CD4-positive, alpha-beta T cell treated with Interleukin-4 for 1 hour (primary cell): ENCODE results near the gene MRPL51.
"Not testable (repeated sequence)": the region's sequence is repeated elsewhere in the genome, so short reads cannot be mapped to it uniquely, and the experiment has no call there.

Experiments
- DNase-seq, 2 donors: peaks; one replicate each; pipeline ENCODE4 v3.0.0-alpha.2; 2020 to 2022

MRPL51 gene

DNA sequence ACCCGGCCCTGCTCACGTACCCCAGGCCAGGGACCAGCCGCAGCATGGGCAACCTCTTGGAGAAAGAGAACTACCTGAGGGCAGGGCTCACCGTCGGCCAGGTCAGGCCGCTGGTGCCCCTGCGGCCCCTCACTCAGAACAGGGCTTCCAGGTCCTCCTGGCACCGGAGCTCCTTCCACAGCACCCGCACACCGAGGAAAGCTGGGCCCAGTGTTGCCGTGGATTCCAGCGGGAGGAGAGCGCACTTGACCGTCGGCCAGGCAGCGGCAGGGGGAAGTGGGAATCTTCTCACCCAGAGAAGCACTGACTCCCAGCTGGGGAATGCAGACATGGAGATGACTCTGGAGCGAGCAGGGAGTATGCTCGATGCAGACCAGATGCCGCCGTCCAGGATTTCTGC, 14.6 kb downstream of the MRPL51 start:
- no peak for DNase-seq

DNA sequence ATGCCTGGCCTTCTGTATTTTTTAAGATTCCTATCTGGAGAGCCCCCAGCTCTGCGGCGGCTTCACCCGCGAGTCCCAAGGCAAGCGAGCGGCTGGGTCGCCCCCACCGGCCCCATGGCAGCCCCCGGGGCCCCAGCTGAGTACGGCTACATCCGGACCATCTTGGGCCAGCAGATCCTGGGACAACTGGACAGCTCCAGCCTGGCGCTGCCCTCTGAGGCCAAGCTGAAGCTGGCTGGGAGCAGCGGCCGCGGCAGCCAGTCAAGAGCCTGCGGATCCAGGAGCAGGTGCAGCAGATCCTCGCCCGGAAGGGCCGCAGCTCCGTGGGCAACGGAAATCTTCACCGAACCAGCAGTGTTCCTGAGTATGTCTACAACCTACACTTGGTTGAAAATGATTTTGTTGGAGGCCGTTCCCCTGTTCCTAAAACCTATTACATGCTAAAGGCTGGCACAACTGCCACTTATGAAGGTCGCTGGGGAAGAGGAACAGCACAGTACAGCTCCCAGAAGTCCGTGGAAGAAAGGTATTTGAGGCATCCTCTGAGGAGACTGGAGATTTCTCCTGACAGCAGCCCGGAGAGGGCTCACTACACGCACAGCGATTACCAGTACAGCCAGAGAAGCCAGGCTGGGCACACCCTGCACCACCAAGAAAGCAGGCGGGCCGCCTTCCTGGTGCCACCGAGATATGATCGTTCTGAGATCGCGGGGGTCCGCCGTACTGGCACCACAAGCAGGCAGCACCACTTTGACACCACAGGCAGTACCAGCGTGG, 15.3 kb downstream of the MRPL51 start:
- not testable (repeated sequence) for DNase-seq

DNA sequence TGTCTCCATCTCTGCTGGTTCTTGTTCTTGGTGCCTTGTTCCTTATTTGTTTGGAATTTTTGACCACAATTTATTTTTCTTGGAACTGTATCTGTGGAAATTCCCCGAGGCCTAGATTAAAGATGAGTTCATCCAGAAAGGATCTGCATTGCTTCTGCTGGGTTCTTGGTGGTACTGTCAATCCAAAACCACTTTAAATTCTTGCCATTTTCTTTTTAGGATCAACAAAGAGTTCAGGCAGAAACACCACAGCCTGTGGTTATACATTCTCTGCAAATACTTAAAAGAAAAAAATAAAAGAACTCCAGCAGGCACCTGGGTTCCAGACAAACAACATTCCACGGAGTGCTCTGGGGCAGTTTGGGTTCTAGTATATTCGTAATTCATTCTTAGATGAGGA, 16.6 kb downstream of the MRPL51 start:
- DNase-seq: no peak

DNA sequence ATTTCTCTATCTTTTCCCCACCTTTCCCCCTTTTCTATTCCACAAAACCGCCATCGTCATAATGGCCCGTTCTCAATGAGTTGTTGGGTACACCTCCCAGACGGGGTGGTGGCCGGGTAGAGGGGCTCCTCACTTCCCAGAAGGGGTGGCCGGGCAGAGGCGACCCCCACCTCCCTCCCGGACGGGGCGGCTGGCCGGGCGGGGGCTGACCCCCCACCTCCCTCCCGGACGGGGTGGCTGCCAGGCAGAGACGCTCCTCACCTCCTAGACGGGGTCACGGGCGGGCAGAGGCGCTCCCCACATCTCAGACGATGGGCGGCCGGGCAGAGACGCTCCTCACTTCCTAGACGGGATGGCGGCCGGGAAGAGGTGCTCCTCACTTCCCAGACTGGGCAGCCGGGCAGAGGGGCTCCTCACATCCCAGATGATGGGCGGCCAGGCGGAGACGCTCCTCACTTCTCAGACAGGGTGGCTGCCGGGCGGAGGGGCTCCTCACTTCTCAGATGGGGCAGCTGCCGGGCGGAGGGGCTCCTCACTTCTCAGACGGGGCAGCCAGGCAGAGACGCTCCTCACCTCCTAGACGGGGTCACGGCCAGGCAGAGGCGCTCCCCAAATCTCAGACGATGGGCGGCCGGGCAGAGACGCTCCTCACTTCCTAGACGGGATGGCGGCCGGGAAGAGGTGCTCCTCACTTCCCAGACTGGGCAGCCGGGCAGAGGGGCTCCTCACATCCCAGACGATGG, 17.7 kb downstream of the MRPL51 start:
- DNase-seq: not testable (repeated sequence)

DNA sequence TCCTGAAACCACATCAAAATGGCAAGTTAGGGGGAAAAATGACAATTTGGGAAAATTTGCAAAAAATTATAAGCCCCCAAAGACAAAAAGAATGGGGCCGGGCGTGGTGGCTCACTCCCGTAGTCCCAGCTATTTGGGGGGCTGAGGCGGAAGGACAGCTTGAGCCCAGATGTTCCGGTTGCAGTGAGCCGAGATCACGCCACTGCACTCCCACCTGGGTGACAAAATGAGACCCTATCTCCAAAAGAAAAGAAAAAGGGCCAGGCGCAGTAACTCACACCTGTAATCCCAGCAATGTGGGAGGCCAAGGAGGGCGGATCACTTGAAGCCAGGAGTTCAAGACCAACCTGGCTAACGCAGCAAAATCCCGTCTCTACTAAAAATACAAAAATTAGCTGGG, 20.6 kb downstream of the MRPL51 start:
- no peak for DNase-seq

DNA sequence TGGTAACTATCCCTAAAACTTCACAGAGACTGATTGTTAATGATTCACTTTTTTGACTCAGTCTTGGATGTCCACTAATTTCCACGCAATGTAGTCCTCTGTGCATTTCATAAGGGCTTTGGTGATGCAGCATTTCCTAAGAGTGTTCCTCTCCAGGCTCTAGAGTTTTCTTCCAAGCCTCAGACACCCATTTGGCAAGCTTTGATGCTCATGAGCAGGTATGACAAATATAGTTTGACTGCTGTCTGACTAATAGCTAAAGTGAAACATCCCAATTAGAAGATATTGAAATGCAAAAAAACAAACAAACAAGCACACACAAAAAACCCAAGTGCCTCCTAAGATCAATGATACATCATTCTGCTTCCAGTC, 21.1 kb downstream of the MRPL51 start:
- DNase-seq: no peak

DNA sequence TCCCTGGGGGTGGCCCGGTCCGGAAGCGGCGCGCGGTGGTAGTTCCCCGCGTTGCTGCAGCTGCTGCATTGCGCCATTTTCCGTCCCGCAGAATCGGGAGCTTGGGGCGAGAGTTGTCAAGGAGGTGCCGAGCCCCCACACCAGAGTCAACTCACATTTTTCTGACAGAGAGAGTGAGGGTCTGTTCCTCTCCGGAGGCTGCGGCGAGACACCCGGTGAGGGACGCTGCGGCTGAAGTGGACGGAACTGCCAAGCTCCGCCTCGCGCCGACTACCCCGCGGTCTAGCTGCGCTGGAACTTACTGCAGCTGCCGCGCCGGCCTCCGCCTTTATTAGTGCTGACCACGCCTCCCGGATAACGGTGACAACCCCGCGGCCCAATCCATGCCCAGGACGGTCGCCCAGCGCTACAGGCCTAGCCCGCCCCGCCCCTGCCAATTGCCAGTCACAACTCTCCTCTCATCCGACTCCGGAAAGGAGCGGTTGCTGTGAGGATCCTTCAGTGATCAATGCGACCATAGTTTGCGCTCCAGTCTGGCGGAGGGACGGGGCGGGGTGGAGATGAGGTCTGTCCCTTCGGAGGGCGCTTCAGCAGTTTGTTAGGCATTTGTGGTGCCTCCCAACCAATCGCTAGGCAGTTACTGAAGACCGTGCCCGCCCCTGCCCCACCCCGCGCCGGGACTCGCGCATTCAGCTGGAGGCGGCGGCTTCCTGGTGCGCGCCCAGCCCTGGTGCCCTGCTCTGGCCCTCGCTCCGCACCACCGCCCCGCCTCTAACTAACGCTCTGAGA, 22.5 kb downstream of the MRPL51 start, which contains the start of gene VAMP1:
Gene VAMP1 (minus strand): TSS at position 303 of the 789 bp plus-strand sequence. CDS start 146 bp downstream, at position 157.
- DNase-seq: peak; percentile 95 to 97

DNA sequence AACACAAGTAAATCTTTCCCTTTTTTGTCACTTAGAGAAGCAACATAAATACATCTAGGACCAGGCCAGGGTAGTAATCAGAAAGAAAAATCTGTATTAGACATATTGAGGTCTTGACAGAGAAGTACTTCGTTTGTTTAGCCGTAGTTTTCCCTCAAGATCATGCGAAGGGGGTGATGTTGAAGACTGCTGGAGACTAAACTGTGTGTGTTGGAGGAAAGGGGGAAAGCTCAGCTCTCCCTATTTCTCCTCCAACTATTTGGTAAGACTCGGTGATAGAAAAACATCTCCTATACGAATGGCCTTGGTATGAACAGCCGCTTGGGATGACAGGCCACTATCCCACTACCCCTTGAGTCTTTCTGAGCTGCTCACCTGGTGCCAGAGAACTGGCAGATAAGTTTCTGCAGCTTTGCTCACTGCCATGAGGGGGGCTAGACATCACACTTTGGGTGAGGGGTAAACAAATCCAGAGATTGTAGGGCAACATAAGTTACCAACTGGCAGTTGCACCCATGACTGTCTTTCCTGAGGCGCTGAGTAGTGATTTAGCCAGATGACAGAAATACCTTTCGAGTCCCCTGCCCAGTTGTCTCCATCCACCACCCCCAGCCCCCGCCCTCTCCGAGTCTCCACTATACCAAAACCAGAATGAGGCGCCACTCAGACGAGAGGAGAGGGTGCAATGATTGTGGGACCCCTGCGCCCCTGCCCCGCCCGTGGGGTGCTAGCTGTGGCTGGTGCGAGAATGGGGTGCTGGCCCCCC, 23.3 kb downstream of the MRPL51 start:
- DNase-seq: no peak

DNA sequence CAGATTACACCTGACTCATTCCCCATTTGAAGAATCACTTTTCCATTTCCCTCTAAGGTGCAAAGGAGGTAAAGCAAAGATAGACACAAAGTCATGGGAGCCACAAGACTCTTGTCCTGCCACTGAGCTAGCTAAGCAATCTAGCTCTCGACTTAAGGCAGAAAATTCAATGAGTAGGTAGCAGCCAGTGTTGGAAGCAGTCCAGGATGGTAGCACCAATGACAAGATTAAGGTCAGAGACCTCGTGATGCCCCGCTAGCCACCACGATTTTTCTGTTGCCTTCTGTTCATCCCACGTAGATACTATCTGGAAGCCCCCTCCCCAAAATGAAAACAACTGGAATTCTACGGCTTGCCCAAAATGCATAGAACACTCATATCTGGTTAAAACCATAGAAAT, 24.0 kb downstream of the MRPL51 start:
- no peak for DNase-seq

DNA sequence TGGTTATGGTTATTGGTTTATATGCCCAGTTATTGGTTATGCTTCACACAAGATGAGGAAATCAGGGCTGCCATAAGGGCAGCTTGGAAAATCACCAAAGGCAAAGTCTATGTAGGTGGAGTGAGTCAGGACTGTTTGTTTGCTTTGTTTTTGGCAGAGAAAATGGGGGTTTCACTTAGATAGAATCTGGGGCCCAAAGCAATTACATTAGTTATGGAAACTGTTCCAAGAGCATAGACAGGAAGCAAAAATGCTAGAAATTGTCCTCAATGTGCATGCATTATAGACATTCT, 24.8 kb downstream of the MRPL51 start:
- DNase-seq: no peak

DNA sequence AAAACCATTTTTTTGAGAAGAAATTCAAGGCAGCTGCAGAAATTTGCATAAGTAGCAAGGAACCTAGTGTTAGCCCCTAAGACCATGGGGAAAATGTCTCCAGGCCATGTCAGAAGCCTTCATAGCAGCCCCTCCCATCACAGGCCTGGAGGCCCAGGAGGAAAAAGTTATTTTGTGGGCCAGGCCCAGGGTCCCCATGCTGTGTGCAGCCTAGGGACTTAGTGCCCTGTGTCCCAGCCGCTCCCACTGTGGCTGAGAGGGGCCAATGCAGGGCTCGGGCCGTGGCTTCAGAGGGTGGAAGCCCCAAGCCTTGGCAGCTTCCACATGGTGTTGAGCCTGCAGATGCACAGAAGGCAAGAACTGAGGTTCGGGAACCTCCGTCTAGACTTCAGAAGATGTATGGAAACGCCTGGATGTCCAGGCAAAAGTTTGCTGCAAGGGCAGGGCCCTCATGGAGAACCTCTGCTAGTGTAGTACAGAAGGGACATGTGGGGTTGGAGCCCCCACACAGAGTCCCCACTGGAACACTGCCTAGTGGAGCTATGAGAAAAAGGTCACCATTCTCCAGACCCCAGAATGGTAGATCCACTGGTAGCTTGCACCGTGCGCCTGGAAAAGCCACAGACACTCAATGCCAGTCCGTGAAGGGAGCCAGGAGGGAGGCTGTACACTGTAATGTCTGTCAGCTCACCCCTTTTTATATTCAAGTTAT, 25.3 kb downstream of the MRPL51 start:
- DNase-seq: not testable (repeated sequence)

DNA sequence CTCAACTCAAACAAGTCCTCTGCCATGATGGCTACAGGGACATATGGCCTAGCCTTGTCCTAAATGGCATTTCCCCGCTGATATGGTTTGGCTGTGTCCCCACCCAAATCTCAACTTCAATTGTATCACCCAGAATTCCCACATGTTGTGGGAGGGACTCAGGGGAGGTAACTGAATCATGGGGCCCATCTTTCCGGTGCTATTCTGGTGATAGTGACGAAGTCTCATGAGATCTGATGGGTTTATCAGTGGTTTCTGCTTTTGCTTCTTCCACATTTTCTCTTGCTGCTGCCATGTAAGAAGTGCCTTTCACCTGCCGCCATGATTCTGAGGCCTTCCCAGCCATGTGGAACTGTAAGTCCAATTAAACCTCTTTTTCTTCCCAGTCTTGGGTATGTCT, 26.3 kb downstream of the MRPL51 start:
- DNase-seq: not testable (repeated sequence)

DNA sequence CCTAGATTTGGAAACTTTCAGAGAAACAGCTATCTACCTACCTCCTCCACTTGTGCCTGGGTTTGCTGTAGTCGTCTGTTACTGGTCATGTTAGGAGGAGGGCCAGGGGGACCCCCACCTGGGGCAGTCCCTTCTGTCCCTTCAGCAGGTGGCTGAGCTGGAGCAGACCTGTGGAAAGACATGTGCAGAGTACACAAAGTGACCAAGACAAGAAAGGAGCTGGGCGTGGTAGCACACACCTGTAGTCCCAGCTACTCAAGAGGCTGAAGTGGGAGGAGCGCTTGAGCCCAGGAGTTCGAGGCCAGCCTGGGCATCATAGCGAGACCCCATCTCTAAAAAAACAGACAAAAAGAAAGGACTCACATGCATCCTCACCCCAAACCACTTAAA, 26.9 kb downstream of the MRPL51 start:
- no peak for DNase-seq

DNA sequence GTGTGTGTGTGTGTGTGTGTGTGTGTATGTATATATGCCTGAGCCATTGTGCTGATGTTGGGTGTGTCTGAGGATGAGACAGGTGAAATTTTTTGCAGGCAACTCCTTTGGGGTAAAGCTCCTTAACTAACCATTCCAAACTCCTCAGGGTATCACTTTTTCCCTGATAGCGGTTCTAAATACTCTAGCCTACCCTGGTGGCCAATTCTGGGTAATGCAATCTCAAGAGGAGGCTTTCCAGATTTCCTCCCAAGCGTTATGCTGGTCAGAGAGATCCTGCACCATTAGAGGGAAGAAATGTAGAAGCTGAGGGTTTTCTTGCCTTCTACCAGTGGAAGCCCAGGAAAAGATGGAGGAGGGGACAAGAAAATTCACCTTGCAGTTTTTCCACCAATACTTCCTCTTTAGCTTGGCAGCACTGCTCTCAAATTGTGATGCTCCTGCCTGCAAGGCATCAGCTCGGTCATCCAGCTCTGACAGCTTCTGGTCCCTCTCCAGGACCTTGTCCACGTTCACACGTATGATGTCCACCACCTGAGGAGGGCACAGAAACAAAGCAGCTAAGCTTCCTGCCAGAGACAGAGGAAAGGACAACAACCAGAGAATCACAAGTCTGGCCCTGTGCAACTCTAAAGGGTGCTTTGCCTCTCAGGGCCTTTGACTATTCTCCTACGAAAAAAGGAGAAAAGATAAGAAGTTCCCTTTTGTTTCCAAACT, 27.4 kb downstream of the MRPL51 start:
- DNase-seq: peak; percentile 57 to 71

DNA sequence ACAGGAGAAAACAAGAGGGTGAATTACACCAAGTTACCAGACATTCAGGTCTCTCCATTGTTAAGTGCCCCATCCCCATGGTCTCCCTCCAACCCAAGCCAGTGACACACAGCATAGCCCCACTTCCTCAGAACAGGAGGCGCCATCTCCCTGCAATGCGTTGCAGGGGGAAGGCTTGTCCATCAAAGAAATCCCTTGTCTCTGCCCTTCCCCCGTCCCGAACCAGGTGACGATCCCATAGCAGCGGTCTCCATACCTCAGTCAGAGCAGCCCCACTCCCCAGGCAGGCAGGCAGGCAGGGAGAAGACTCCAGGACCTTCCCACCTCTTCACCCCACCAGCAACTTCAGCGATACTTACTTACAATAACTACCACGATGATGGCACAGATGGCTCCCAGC, 28.5 kb downstream of the MRPL51 start:
- DNase-seq: no peak

DNA sequence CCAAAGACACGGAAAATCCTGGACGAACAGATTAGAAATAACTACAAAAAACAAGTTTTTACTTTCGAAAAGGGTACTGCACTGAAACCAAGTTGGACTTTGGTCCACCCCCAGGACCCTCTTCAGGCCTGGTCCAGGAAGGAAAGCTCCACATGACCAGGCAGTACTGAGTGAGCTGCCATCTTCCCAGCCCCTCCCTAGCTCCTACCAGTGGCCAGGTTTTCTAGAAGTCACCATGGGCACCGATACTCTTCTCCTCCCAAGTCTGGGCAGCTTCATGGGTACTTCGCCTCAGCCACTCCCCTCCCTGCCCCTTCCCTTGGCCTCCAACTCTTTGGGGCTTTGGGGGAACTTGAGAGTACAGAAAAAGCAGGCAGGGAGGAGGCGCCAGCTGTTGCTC, 29.2 kb downstream of the MRPL51 start:
- DNase-seq: no peak

DNA sequence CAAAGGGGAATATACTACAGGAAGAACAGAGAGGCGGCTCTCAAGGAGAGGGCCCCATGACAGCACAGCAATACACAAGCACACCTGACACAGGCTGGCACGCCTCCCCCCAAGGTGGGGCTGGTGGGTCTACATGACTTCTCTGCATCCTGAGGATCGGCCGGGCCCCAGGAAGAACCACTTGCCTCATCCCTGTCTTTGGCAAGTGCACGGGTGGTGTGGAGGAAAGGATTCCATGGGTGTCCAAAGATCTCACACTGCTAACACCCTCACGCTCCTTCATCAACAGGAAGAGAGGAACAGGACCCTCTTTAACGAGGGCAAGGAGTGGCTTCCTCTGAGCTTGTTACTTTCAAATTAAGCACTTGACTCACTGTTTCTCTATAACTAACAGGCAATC, 29.8 kb downstream of the MRPL51 start:
- peak in 1 of 2 donors; percentile 39 for DNase-seq

DNA sequence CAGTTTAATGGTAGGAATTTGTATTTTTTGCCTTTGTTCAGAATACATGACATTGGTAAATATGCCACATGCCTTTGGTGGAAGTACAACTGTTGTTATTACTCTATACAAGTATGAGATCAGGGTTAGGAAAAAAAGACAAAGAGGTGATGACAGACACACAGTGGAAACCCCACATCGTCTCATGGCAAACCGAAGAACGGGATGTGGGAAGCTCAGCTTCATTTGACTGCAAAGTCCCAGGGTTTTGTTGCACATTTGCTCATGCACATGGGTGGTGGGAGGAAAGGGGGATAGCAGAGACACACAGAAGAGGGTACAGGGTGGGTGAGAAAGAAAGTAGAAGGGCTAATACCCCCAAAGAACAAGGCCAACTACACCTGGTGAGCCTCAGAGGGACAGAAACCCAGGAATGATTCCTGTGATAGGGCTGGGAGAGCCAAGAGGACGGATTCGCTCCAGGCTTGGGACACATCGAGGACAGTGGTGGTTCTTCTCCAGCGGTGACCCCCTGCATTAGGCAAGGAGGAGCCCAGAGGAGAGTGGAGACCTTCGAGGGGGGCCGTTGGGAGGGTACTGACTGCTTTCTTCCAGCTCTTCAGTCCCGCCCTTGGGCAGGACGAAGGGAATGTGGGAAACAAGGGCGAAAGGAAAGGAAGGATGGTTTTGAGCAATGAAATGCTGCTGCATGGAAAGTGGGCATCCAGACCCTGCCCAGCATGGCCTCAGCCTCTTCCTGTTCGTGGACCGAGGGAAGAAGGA, 30.6 kb downstream of the MRPL51 start:
- DNase-seq: no peak

DNA sequence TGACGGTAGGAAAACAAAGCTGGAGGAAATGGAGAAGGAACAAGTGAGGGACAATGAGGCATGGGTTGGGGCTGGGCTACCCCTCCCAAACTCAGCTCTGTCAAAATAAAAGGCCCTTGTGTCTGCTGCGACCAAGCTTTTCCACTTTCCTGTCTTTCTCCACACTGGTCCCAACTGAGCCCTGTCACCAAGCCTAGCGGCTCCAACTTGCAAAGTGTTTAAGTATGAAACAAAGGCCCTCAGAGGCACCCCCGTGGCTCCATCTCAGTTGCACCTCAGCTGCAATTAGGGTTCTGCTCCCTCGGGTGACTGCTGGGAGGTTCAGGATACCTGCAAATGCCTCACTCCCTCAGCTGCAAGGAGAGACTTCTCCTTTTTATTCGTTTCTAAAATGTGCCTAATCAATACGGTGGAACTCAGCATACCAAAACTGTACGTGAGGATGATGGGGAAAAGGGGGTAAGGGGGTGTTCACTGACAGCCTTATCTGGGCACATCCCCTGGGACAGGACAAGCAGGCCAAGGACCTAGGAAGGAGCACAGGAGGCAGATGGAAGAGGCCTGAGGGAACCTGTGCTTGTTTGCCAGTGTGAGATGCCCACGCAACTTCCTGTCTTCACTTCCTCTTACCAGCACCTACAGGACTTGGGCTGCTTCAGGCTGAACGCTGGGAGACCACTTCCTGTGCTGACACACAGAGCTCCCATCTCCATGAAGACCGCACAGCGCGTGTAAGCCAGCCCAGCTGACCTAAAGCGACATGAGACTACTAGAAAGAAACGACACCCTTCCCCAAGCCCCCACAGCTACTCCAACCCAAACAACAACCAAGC, 31.4 kb downstream of the MRPL51 start:
- peak; percentile 87 to 90 for DNase-seq
